HG03095 (cell line): ENCODE data around the gene CAPN8.
"Not testable (repeated sequence)": the region's sequence is repeated elsewhere in the genome, so short reads cannot be mapped to it uniquely, and the experiment has no call there.

Experiments
- ATAC-seq: cut with Tn5 transposase; IDR thresholded peaks from one replicate; pipeline ENCODE4 v1.9.1; 2021; ENCODE audit warnings: moderate library complexity; ENCODE audit not compliant: unreplicated experiment

The CAPN8 gene

GRCh38 chr1:223534677-223535076 is 130.8 kb downstream of the CAPN8 start:
- no peak for ATAC-seq

GRCh38 chr1:223533708-223534107 is 131.8 kb downstream of the CAPN8 start:
- no peak for ATAC-seq

- ATAC-seq: no peak
These were observed 133.7 kb downstream of the CAPN8 start for GRCh38 chr1:223531742-223532341.

GRCh38 chr1:223525957-223526356 is 139.5 kb downstream of the CAPN8 start:
- no peak for ATAC-seq

- ATAC-seq: no peak
These were observed 140.0 kb downstream of the CAPN8 start for GRCh38 chr1:223525546-223525945.

DNA sequence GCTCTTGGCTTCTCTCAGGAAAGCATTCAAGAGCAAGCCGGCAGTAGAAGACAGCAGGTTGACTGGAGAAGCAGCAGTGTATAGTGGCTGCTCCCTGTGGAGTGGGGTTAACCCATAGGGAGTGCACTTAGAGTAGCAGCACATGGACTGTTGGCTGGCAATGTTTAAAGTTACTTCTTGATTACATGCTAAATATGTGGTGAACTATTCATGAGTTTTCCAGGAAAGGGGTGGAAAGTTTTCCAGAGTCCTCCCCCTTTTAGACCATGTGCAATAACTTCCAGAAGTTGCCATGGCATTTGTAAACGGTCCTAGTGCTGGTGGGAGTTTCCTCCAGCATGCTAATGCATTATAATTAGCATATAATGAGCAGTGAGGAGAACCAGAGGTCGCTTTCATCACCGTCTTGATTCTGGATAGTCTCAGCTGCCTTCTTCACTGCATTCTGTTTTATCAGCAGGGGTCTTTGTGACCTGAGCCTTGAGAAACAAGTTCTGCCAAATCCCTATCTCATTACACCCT is 140.5 kb downstream of the CAPN8 start:
- ATAC-seq: no peak

DNA sequence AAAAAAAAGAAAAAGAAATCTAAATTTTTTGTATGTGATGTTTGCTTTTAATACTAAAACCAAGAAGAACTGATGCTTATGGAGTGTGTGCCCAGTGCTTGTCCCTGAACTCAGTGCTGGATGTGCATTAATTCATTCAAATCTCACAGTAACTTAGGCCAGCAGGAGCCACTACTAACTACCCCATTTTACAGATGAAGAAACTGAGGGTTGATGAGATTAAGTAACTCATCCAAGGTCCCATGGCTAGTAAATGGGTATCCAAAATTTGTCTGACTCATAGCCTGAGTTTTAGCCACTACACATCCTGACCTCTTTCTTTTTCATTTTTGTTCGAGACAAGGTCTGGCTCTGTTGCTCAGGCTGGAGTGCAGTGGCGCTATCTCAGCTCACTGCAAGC is 144.4 kb downstream of the CAPN8 start:
- no peak for ATAC-seq

- ATAC-seq: no peak
These were observed 145.3 kb downstream of the CAPN8 start for GRCh38 chr1:223520200-223520599.

- no peak for ATAC-seq
These were observed 146.4 kb downstream of the CAPN8 start for GRCh38 chr1:223519116-223519515.

- ATAC-seq: not testable (repeated sequence)
These were observed 146.9 kb downstream of the CAPN8 start for GRCh38 chr1:223518553-223518952.

DNA sequence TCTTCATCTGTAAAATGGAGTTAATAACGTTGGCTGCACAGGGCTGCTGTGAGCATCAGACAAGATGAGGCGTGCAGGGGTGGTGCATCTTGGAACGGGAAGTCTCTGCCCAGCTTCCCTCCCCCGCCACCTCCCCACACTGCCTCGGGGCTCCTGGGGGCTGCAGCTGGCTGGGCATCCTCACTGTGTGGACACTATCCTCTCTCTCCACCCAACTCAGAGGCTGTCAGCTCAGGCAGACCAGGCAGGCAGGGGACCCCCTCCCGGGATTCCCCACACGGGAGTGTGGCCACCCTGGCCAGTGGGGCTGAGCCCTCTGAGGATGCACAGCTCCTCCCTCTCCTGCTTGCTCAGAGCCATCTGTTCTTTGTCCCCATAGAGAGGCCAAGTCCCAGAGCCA is 149.6 kb downstream of the CAPN8 start:
- no peak for ATAC-seq

GRCh38 chr1:223515421-223515820 is 150.1 kb downstream of the CAPN8 start:
- ATAC-seq: no peak

DNA sequence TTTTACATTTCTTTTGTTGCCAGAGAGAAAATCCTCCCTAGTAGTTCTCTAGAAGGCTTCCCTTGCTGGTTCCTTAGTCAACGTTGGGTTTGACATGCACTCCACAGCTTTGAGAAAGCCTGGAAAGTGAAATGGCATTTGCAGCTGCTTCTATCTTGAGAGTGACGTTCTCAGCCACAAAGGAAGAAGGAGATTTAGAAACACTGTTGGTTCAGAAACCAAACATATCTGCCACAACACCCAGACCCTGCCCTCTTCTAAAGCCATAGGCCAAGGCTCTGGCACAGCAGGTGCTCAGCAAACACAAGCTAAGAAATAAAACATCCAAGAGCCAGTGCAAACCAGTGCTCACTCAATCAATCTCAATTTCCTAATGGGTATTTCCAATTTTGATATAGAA is 150.9 kb downstream of the CAPN8 start:
- no peak for ATAC-seq

GRCh38 chr1:223513309-223513708 is 152.2 kb downstream of the CAPN8 start:
- no peak for ATAC-seq

GRCh38 chr1:223512057-223512456 is 153.4 kb downstream of the CAPN8 start:
- ATAC-seq: no peak

DNA sequence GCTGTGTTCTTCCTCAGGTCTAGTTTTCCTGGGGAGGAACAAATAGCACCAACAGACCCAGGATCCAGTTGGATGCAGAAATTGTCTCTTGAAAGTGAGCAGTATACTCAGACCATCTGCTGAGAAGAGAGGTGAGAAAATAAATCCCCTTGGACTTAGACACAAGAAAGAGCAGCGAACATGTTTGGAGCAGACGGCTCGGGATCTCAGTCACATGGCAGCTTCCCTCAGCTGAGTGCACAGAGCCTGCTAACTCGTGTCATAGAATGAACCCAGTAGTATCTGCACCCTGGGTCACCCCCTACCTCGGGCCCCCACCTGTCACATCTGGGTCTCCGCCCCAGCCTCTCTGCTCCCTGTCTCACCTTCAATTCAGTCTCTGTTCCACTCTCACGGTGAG is 156.7 kb downstream of the CAPN8 start:
- no peak for ATAC-seq

DNA sequence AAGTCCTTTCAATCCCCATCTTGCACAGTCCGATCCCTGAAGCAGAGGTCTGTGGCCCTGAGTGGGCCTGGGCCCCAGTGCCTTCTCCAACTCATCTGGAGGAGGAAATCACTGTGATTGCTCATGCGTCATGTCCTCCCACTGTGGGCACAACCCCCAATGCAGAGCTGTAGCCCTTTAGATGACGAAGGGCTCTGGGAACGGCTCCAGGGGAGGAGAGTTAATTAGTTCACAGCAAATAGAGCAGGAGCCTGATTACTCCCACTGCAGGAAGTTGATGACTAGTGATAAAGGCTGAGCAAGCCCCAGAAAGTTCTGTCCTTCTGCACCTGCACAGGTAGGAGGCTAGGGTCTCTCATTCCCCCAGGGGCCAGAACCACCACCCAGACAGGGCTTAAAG is 160.8 kb downstream of the CAPN8 start:
- ATAC-seq: no peak

DNA sequence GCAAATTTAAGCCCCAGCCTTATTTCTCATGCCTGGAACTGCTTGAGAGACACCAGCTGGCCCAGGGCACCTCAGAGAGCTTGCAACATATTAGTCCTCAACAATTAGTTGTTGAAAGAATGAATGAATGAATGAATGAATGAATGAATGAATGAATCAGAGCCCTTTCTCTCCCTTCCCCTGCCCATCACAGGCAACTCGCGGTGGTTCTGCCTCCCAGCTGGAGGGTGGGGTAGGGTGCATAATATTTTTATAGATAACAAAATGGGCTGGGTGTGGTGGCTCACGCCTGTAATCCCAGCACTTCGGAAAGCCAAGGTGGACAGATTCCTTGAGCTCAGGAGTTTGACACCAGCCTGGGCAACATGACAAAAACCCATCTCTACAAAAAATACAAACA is 162.2 kb downstream of the CAPN8 start:
- no peak for ATAC-seq

DNA sequence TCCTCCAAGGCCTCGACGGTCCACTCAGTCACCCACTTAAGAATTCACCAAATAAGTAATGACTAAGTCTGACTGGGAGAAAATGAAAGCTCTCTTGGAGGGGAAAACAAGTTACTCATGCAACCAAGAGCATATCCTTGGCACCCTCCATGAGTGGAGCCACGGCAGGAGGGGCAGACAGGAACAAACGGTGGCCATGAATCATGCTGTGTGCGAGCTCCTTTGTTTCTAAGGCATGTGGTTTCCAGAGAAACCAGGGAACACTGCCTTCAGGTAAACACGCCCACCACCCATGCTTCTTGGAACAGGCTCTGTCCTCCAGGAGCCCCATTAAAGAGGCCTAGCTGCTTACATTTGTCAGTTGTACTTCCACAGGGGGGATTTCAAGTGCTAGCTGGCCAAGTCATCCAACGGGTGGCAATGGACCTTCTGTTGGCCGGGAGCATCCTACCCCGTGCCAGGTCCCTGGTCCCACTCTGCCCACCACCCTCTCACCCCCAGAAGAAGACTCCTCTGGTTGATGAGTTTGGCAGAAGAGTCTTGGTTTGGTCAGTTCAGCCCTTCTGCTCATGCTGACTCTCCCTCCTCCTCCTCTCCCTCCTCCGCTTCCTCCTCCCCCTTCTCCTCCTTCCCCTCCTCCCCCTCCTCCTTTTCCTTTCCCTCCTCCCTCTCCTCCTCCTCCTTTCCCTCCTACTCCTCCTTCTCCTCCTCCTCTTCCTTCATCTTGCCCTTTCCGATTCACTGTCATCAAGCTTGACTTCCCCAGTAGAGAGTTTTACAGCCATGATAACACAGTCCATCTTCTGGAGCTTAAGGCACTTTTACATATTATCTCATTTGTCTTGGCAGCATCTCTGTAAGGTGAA is 164.7 kb downstream of the CAPN8 start:
- ATAC-seq: no peak

GRCh38 chr1:223496883-223497282 is 168.6 kb downstream of the CAPN8 start:
- ATAC-seq: no peak

DNA sequence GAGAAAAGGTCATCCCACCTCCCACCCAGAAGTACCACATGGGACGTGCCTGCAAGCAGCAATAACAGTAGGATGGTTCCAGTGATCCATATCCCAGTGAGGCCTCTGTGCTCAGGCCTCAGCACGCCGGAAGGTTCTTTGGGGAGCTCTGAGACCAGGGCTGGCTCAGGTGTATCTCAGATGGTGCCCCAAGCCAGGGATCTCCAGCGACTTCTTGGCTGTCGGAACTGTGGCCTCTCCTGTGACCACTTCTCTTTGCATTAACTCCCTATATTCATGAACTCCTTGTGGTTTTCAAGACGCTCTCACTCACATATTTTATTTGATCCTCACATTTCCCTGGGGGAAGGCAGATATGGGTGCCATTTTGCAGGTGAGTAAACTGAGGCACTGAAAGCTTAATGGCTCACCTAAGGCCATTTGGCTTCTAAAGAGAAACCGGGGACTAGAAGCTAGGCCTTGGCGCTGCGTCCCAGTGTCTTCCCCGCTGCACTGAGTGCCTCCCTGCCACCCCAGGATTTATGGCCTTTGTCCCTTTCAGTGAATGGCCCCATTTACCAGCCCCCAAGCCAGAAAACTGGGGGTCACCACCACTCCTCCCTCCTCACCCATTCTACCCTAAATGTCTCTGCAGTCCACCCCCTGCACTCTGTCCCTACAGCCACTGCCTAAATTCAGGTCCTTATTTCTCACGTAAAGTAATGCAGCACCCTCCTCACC is 170.4 kb downstream of the CAPN8 start:
- ATAC-seq: no peak

DNA sequence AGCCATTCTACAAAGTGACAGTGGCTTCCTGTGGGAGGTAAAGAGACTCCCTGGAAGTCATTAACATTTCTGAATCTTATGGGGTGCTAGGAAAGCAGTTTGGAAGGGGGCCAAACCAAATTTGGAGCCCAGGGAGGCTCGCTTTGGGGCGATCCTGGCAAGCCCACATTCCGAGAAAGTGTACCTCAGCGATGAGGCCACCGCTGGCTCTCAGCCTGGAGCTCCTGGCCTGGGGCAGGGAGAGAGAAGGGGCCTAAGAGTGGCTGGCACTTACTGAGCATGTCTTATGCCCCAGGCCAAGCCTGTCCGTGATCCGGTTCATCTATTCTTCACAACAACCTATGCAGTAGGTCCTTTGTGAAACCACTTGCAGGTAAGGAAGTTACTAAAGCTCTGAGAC is 173.5 kb downstream of the CAPN8 start:
- ATAC-seq: no peak
